DMS79 (cell line): ENCODE results near the gene RMRP.
"Not testable (repeated sequence)": the region's sequence is repeated elsewhere in the genome, so short reads cannot be mapped to it uniquely, and the experiment has no call there.

ENCODE experiments used
- DNase-seq: peaks from one replicate; lab custom pipeline; 2025; lab: John Stamatoyannopoulos, UW

Gene RMRP

DNA sequence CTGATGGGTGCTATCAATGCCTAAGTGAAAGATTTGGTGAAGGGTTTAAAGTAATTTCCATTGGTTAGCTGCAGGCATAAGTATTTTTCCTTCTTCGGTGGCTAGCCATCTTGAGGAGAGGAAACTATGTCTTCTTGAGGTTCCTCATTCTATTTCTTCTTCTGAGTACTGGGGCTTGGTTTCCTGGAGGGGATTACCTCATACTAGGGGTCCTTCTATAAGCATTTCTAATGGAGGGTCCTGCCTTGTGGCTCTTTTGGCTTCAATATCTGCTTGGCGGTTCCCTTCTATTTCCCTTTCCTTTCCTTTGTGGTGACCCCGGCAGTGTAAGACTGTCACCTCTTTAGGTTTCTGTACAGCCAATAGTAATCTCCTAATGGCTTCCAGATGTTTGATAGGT, 16.3 kb downstream of the RMRP start:
- DNase-seq = not testable (repeated sequence)

DNA sequence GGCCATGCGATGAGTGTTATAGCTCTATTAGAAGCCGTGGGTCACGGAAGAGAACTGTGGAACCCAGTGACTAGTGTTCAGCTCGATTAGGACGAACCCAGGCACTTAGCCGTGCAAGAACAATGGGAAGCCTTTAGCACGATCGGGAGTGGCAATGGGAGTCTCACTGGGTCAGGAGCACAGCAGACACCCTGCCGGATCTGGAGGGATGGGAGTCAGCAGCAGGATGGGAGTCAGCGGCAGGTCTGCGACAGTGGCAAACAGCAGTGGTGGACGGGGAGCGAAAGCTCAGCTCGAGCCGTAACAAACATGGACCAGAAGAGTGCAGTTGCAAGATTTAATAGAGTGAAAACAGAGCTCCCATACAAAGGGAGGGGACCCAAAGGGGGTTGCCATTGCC, 17.4 kb downstream of the RMRP start:
- DNase-seq = not testable (repeated sequence)

DNA sequence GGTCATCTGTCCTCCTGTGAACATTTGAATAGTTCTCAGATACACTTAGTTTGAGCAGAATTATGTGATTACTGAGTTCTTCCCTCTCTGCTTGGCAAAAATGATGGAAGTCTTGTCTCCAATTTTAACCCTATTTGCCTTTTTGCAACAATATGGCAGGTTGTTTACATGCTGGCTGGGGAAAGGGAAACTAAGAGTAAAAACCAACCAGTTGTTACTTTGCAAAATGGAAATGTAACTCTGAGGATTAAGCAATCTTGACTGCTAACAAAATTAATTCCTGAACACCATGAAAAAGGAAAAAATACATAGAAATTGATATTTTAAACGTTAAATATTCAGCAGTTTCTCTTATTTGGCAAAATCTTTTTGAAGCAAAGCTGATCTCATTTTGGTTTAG, 18.2 kb downstream of the RMRP start:
- no peak for DNase-seq

GRCh38 chr9:35639225-35639624, 18.6 kb downstream of the RMRP start:
- DNase-seq = not testable (repeated sequence)

DNA sequence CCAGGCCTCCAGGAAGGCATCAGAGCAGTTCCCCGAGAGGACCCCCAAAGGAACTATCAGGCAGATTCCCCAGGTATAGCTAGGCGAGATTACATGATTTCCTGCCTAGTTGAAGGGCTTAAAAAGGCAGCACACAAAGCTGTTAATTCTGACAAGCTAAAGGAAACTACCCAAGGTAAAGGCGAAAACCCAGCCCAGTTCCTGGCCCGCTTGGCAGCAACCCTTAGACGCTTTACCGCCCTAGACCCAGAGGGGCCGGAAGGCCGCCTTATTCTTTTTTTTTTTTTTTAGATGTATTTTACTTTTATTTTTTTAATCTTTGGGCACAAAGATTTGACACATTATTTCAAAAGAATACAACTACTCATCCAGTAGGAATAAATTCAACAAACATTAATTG, 19.1 kb downstream of the RMRP start:
- DNase-seq = not testable (repeated sequence)

- not testable (repeated sequence) for DNase-seq
Measured at GRCh38 chr9:35637427-35637955, 20.3 kb downstream of the RMRP start.

GRCh38 chr9:35636877-35637246, 21.0 kb downstream of the RMRP start:
- not testable (repeated sequence) for DNase-seq

- DNase-seq = no peak
Measured at GRCh38 chr9:35636135-35636876, 21.5 kb downstream of the RMRP start.

DNA sequence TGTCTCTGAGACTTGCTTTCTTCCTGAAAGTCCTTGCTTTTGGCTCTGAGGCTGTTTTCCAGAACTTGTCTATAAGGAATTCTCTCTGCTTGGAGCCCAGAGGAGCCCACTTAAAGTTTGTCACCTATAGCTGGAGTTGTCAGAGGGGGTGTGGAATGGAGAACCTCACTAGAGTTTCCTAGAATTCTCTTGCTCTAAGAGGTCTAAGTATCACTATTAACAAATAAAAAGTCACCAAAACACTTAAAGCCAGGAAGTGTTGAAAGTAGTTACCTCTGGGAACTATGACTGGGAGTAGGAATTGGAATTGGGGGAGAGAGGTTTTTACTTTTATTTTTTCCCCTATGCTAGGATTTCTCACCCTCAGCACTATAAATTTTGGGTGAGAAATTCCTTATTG, 22.1 kb downstream of the RMRP start:
- DNase-seq = no peak

- no peak for DNase-seq
Measured at GRCh38 chr9:35629597-35629996, 28.2 kb downstream of the RMRP start.

DNA sequence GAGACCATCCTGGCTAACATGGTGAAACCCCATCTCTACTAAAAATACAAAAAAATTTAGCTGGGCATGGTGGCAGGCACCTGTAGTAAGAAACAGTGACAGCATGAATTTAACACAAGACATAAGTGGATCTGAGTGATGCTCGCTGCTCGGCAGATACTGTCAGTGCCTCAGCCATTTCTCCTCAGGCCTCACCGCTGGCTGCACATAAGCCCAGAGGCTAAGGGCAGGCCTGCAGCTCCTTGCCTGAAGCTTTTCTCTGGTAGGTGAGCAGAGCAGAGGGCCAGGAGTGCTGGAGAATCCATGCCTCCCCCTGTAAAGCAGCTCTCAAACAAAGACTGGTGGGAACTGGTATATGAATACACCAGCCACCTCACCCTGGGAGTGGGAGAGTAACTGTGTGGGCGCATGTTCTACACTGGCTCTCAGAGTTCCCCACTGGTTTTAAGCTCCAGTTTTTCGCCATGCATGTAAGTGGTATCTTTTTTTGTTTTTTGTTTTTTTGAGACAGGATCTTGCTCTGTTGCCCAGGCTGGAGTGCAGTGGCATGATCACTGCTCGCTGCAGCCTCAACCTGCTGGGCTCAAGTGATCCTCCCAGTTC, 29.3 kb downstream of the RMRP start:
- no peak for DNase-seq

DNA sequence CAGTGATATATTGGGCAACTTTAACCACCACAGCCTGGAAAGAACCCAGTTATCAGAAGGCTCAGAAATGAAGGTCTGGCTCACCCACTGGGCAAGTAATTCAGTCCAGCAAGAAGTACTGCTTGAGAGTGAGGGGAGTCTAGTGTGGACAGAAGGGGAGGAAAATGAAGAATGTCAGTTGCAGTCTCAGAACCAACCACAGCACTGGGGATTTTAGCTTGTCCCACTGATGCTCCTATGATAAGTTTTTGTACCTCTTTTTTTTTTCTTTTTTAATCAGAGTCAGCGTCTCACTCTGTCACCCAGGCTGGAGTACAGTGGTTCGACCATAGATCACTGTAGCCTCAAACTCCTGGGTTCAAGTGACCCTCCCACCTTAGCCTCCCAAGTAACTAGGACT, 30.2 kb downstream of the RMRP start:
- DNase-seq = no peak

DNA sequence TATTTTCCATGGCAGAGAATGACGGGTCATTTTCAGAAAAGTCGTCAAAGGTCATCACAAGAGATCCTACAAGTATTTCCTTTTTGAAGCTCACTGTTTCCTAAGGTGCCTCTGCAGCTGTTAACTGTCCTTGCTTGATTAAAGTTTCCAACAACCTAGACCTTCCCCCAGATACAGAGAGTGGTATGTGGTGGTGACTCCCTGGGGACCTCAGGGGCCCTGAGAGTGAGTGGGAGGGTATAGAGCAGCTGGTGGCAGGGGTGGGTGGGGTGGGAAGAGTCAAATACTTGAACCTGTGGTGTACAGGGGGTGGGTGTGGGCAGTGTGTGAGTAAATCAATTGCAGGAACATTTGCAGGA, 38.0 kb downstream of the RMRP start:
- DNase-seq = no peak

DNA sequence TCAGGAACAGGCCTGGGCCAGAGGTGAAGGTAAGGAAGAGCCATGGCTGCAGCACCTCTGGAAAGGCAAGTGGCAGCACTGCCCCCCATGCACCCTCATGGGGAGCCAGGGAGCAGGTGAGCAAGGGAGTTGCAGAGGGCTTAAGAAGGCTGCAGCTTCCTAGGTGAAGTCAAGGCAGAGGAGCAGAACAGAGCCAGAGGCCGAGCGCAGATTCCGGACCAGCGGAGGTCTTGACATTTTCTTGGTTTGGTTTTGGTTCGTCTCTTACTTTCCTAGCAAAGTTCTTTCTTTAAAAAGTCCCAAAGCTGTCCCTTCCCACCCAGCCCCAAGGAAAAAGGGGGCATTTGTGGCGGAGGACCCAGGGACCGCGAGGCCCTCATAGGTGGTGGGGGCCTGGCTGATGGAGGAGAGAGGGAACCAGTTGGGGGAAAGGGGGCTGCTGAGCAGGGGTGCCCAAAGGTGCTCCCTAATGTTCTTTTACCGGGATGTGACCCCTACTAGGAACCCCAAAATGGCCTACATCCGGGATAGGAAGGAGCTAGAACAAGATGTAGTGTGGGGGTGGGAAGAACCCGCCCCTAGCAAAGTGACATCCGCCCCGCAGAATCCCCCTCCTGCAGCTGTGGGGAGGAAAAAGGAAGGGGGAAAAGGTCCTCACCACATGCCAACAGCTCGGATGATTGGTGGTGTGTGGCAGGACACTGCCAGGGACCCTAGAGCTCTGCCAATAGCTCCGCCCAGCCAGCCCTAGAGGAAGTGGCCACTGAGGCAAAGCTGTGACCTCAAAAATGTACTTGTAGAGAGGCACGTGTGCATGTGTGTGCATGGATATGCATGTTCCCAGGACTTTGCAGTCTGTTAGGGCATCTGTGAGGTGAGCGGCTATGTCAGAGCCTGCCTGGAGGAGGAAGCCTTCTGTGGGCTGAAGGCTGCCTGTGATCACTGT, 38.7 kb downstream of the RMRP start:
- no peak for DNase-seq

GRCh38 chr9:35618325-35618727, 39.5 kb downstream of the RMRP start, which contains the start of gene CD72:
Gene CD72 (minus strand): TSS chr9:35618413. CDS start chr9:35618303, 110 bp downstream.
- DNase-seq = no peak

- no peak for DNase-seq
Measured at GRCh38 chr9:35617548-35617947, 40.3 kb downstream of the RMRP start.

DNA sequence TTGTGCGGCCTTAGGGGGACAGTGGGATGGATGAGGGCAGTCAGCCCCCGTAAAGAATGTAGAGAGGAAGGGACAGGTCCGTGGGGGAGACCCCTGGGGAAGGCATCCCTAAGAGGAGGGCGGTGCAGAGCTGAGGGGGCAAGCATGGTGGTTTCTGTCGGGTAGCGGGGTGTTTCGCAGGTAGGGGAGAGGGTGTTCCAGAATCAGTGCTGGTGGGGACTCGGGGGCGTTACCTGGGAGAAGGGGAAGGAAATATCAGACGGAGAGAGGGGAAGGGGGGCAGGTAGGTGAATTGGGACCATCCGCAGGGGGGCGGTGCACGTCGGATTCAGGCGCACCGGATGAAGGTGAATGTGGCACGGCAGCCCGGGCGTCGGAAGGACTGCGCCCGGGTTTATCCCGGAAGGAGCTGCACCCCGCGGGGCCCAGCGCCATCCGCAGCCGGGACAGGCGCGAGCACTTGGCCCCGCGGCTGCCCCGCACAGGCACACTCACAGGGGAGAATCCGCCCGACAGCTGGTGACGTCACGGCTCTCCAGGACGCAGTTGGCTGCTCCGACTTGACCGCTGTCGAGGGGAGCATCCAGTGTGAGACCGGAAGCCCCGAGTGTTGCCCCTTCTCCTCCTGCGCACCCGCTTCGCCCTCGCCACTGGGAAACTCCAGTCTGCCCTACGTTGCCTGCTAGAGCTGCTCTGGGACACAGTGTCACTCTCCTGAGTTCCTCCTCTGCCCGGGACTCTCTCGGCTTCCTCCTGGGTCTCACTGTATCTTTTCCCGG, 40.9 kb downstream of the RMRP start:
- DNase-seq = peak; percentile 36

GRCh38 chr9:35615981-35616680, 41.7 kb downstream of the RMRP start:
- DNase-seq = peak; percentile 10

DNA sequence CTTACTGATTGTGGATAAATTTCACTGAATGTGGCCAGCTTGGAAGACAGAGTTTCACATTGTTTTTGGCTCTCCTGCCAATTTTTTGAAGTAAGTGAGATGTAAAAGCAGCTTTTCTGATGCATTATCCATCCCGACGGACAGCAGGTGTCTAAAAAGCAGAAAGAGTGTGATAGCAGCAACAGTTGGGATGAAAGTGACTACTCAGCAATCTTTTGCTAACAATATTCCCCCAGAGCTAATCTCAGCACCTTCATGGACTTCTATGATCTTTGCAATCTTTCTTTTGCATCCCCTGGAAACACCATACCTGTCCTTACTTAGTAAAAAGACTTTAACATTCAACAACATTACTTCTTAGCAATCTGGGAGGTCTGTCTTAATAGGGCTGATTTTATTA, 45.0 kb downstream of the RMRP start:
- no peak for DNase-seq

DNA sequence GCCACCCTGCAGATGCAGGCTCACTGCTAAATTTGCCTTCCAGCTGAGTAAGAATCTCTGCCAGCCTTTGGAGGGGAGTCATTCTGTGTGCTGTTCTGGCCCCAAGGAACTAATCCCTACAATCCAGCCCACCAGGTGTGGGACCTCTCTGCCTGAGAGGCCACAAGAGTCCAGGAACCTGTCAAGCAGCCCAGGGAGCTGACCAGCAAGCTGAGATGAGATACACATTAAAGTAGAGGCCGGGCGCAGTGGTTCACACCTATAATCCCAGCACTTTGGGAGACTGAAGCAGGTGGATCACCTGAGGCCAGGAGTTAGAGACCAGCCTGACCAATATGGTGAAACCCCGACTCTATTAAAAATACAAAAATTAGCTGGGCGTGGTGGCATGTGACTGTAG, 45.8 kb downstream of the RMRP start:
- DNase-seq = not testable (repeated sequence)

DNA sequence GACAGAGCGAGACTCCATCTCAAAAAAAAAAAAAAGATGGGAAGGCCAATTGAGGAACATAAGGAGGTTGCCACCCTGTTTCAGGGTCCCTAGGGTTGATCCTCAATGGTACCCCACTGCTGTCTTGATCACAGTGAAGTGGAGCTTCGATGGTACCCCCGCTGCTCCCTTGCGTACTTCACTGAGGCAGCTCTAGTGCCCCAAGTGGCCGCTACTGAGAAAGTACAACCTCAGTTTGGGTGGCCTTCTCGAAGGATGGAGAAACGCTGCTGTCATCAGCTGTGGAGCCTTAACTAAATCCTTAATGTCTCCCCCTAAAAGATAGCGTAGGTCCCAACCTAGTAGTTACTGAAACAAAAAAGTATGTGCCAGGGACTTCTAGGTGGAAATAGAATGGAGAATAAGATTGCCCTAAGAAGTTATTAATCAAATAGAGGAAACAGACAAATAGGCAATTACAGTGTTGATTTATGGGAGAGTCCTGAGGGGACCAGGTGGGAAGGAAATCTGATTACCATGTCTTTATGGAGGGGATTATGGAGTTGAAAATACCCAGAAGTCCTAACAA, 46.5 kb downstream of the RMRP start:
- DNase-seq = no peak
